IPS DF 19.7 (cell line): ENCODE measurements around the gene PSMD2.
"Not testable (repeated sequence)": the region's sequence is repeated elsewhere in the genome, so short reads cannot be mapped to it uniquely, and the experiment has no call there.

ENCODE experiments used
- DNase-seq: peaks from one replicate; pipeline ENCODE4 v3.0.0-alpha.2; 2013; ENCODE audit warnings: low read depth, low spot score

Gene PSMD2

GRCh38 chr3:184298759-184299487, at the start of gene PSMD2:
Gene PSMD2, plus strand, starts transcription at chr3:184299241. Its CDS starts 26 bp downstream, at chr3:184299267.
- peak; percentile 78 for DNase-seq

GRCh38 chr3:184249412-184250166, 49.5 kb upstream of the PSMD2 start, which contains the start of gene EEF1AKMT4:
Gene EEF1AKMT4, plus strand, starts transcription at chr3:184249672. Its CDS starts 23 bp downstream, at chr3:184249695.
- DNase-seq = peak; percentile 97

GRCh38 chr3:184250167-184250828, 48.7 kb upstream of the PSMD2 start:
- DNase-seq = peak; percentile 84

GRCh38 chr3:184255291-184256039, 43.6 kb upstream of the PSMD2 start:
- DNase-seq = no peak

GRCh38 chr3:184257083-184257915, 41.7 kb upstream of the PSMD2 start:
- DNase-seq = no peak

- no peak for DNase-seq
These were observed 40.1 kb upstream of the PSMD2 start for GRCh38 chr3:184258926-184259325.

- no peak for DNase-seq
These were observed 39.6 kb upstream of the PSMD2 start for GRCh38 chr3:184259396-184259877.

- DNase-seq = no peak
These were observed 38.9 kb upstream of the PSMD2 start for GRCh38 chr3:184259878-184260723.

GRCh38 chr3:184260724-184261269, 38.2 kb upstream of the PSMD2 start:
- no peak for DNase-seq

- no peak for DNase-seq
These were observed 37.7 kb upstream of the PSMD2 start, which contains the start of gene CAMK2N2 for GRCh38 chr3:184261270-184261853. Gene CAMK2N2, minus strand, starts transcription at chr3:184261553. Its CDS starts 268 bp downstream, at chr3:184261285.

- no peak for DNase-seq
These were observed 36.9 kb upstream of the PSMD2 start for GRCh38 chr3:184261854-184262763.

GRCh38 chr3:184262764-184263179, 36.3 kb upstream of the PSMD2 start:
- no peak for DNase-seq

GRCh38 chr3:184267249-184267648, 31.8 kb upstream of the PSMD2 start:
- DNase-seq = not testable (repeated sequence)

- no peak for DNase-seq
These were observed 26.8 kb upstream of the PSMD2 start for GRCh38 chr3:184272269-184272668.

- no peak for DNase-seq
These were observed 23.7 kb upstream of the PSMD2 start for GRCh38 chr3:184275381-184275701.

- no peak for DNase-seq
These were observed 22.8 kb upstream of the PSMD2 start, which contains the start of gene ECE2 for GRCh38 chr3:184275961-184276910. Gene ECE2, plus strand, starts transcription at chr3:184276022. Its CDS starts 132 bp downstream, at chr3:184276154.

- no peak for DNase-seq
These were observed 21.7 kb upstream of the PSMD2 start for GRCh38 chr3:184277366-184277765.
